GM21619 (cell line): ENCODE data around the gene UACA.

Source experiments
- ATAC-seq: cut with Tn5 transposase; IDR thresholded peaks from one replicate; pipeline ENCODE4 v1.9.1; 2021; ENCODE audit not compliant: unreplicated experiment

The UACA gene

DNA sequence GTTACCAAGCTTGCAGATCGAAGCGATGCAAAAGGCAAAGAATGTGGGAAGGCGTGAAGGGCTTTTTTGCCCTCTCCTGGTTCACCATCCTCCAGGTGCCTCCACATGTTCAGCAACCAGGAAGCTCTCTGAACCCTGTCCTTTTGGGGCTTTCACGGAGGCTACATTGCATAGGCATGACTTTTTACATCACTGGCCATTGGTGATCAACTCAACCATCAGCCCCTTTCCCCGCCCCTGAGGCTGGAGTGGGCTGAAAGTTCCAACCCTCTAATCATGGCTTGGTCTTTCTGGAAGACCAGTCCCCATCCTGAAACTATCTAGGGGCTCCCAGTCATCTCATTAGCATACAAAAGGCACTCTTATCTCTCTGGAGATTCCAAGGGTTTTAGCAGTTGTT lies 52.6 kb downstream of the UACA start:
- ATAC-seq = no peak

DNA sequence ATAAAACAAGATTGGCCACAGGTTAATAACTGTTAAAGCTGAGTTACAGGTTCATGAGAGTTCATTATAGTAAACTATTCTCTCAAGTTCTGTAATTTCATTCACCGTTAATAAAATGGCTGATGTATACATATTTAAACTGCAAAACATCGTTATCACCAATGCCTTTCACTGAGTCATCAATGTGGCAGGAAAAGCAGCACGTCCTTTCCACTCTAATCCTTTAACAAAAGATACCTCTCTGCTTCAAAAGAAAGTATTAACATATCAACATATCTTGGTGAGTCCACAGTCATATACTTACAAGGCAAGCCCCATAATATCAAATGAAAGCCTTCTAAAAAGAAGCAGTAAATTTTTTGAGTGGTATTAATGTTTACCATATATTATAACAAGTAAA lies 54.5 kb downstream of the UACA start:
- no peak for ATAC-seq

DNA sequence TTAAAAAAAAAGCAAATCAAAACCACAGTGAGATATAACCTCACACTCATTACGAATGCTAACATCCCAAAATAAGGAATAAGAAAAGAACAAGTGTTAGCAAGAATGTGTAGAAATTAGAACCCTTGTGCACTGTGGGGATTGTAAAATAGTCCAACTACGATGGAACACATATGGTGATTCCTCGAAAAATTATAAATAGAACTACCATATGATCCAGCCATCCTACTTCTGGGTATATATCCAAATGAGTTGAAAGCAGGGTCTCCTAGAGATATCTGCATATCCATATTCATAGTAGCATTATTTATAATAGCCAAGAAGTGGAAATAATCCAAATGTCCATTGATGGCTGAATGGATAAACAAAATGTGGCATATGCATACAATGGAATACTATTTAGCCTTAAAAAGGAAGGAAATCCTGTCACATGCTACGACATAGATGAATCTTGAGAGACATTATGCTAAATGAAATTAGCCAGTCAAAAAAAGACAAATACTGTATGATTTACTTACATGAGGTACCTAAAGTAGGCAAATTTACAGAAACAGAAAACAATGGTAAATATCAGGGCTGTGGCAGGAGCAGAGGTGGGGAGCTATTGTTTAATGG lies 55.6 kb downstream of the UACA start:
- no peak for ATAC-seq

DNA sequence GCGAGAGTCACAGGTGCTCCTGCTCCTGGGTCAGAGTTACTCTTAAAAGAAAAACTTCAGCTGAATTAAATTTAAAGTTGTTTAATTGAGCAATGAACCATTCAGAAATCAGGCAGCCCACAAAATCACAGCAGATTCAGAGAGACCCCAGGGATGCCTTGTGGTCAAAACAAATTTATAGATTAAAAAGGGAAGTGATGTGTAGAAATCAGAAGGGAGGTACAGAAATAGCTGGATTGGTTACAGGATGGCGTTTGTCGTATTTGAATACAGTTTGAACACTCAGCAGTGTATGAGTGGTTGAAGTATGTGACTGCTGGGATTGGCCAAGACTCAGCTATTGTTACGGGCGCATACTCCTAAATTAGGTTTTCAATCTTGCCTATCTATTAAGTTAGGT lies 58.6 kb downstream of the UACA start:
- ATAC-seq = no peak

DNA sequence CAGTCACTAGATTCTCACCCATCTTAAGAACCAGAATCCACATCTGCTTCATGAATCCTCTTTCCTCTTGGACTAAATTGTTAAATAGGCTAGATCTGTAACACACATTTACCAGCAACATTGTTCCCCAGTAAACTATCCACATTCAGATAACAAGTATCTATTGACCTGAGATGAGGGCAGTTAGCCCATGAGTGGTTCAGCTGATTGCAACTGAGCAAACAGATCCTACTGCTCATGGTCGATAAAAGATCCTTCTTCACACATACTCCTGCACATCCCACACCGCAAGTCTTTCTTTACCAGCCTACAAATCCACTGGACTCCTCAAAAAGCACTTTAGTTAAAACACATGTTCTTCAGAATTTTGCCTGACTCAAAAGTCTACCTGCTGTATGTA lies 59.2 kb downstream of the UACA start:
- no peak for ATAC-seq

DNA sequence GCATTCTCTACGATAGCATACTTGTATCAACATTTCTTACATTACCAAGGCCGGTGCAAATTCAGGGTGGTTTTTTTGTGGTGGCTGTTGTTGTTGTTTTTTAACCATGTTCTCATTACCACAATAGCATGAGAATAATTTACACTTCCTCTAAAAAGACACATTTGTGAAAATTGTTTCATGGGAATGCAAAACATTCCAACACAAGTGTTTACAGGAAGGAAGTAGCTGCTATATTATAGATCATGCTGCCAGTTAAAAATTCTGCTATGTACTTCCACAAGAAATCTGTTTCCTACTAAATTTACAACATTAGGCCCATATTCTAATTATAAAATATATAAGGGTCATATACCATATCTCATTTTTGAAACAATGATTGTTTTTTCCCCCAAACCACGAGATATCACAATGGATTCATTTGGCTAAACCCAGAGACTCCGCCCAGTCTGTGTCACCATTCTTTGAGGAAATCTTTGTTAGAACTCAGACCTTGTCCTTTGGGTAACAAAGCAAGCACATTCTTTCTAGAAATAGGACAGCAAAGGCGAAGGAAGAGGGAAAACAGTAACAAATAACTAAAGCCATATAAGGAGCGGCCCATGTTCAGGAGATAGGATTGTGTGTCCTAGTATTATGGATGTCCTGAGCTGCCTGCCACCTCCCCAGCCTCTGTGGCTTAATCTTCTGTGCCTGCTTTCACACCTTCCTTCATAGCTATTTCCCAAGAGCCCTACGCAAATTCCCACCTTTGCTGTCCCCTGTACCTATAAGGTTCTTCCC lies 60.1 kb downstream of the UACA start:
- ATAC-seq = no peak

DNA sequence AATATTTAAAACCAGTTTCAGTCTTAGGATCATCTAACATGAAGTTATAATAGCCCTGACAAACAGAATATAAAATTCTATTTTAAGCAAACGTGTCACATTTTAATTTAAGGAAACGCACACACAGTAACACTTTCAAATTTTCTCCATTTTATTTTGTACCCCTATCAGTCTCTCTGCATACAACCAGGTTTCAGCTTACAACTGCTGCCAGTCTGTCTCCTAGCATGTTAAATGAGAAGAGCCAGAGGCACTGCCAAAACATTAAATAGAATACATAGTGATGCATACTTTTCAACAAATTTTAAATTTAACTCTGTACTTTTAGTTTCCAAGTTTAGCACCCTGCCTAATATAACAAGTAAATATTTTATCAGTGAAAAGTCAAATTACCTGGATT lies 60.8 kb downstream of the UACA start:
- ATAC-seq = no peak

DNA sequence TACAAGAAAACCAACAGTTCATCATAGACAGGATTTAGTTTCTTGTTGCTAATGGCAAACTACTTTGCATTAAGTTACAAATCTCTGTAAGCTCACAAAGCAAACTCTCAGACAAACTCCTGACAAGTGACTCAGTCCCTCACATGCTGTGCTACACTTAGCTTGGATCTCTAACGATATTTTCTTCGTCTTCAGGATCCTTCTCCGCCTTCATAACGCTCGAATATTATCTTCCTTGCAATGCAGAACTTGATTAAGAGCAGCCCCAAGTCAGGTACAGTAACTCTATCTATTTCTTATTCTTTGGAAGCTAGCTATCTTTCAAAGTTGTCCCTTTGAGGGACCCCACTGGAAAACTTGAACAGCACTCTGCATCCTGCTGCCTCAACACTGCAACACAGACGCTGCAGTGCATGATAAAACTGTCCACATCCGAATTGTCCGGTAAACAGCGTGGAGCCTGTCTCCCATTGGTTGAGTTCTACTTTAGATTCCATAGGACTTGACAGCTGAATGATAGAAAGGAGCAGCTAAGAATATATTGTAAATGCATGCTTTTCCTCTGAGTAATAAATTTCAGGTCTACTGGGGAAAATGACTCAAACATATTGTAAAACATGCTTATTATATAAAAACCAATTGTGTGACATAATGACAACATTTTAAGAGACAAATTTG lies 61.3 kb downstream of the UACA start:
- ATAC-seq = no peak

DNA sequence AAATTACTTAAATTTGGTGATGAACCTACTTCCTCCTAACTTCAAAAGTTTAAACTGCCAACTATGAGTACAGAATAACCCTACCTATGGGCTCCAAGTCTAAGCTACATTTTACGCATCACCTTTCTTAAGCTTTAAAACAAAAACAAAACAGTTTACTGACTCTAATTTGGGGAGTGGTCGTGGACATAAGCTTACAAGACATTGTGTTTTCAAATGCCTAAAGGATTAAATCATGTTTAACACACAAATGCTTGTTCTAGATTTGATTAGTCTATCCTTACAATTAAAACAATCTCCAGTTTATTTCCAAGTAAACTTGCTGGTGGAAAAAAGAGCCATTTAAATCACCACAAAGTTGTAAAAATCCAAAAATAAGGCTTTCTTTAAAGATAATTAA lies 62.2 kb downstream of the UACA start:
- ATAC-seq = no peak

DNA sequence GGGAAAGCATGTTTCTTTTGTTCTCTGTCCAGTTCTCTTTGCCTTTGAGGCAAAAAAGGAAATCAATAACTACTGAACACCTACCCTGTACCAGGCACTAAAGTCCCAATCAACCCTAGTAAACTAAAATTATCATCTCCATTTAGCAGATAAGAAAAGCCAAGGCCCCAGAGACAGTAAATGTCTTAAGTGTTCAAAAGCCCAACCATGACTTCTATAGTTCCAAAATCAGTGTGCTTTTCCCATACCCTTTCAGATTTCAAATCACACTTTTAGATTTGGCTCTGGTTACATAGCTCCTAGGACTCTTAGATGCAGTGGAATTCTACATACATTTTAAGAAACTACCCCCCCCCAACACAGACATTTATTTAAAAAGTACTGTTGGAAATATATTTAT lies 63.5 kb downstream of the UACA start:
- ATAC-seq = no peak

DNA sequence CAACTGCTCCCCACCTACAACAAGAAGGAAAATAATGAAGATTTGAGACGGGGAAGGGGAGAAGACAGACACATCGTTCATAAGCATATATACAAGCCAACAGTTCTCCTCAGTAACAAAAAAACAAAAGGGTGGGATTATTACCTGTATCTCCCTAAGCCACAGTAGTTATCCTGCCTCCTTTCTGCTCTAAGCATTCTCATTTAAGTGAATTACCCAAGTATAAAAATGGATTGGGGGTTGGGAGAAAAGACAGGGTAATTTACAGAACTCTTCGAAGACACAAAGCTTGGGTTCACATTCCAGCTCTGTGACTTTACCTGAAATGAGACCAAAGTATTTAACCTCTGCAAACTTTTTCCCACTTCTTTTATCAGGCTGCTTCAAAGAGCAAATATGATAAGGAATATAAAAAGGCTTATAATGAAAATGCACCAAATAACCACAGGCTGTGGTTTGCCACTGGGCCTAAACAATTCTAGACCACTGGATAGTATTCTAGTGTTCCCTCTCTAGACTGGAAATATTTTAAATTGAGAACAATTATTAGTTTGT lies 64.4 kb downstream of the UACA start:
- no peak for ATAC-seq

DNA sequence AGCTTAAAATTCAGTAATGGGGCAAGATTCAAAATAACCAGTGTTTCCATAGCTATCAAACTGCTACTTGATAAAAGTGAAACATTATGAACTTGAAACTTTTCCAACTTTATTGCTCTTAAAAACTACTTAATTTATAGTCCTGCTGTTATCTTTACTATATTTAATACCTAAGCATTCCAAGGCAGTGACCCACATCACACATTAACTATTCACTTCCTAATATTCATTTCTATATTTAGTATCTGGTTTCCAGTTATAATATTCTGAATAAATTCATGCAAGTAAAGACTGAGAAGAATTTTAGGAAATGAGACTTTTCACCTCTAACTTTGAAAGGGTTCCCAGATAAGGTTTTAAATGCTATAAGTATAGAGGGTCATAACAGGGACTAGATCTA lies 64.9 kb downstream of the UACA start:
- ATAC-seq = no peak

DNA sequence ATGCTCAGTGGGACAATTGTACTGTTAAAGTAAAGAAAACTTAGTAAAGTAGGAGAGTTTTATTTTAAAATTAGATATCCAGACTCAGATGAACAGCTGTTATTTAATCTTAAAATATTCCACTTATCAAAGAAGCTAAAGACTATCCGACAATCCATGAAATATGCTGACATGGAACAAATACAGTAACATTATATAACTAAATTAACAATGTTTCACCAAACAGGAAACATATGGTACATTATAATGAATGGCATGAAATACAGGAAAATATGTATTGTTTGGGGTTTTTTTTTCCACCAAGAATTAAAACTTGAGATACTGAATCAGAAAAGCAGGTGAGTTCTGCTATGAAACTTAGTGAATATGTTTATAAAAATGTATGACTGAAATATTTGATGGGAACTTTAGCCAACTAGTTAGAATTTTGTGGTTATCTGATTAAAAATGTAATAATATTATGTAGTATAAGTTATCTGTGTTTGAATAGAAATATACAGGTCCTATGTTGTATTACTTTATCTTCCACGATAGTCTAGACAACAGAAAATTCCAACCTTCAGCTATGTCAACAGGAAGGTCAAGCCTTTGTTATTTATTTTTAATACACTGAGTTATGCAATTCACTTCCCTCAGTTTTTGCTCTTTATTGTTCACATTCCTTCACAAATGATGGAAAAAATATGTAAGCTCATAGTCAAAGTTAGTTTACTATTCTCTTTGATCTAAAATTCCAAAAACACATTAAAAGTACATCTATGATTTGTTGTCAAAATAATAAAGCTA lies 72.7 kb downstream of the UACA start:
- ATAC-seq = no peak

DNA sequence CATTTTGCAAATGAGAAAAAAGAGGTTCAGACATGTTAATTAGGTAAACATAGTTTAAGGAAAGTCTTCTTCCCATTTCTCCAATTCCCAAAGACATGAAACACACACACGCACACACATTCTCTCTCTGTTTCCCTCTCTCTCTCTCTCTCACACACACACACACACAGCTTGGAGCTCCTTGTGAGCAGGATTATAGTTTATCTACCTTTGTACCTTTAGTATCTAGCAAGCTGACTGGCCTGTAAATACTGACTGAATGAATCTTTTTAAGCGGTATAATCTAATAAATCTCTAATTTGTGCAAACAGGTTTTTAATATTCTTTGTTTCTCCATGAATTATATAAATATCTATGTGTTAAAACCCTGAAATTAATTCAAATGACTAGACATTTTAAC lies 73.3 kb downstream of the UACA start:
- no peak for ATAC-seq

DNA sequence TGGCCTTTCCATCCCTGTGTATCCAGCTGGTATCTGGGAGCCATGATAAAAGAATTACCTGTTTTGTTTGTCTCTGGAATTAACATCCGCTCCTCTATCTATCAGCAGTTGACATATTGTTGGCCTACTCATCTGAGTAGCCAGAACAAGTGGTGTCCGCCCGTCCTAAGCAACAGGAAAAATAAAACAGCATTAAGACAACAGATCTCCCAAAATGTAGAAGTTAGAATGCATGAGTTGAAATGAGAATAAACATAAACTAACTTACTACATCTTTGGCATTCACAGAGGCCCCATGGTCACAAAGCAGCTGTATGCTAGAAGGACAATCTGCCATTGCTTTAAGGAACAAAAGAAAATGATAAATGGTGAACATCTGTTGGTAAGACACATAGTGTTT lies 75.9 kb downstream of the UACA start:
- no peak for ATAC-seq

DNA sequence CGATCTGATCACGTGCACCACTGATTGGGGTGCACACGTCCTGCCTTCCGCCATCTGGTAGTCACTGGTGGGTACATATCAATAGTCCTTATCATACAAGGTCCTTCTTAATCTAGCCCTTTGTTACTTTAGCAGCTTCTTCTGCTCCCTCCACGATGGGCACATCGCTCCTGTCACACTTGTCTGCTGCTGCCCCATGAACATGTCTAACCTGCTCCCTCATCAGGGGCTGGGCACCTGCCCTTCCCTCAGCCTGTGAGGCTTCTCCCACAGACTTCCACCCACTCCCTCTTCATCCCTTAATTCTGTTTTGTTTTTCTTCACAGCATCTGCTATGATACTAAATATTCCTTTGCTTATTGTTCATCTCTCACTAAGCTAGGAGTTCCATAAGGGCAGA lies 82.5 kb downstream of the UACA start:
- no peak for ATAC-seq

DNA sequence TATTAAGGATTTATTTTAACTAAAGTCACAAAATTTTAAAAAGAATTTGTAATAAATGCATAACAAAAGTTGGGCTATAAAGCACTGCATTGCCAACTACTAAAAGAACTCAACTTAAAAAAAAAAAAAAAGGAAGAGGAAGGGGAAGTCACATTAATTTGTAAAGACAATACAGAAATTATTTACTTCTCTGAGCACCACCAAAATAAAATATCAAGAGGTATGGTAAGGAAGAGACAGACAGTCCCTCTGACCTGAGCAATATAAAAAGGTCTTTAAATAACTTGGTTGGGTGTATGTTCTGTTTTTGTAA lies 83.5 kb downstream of the UACA start:
- no peak for ATAC-seq

DNA sequence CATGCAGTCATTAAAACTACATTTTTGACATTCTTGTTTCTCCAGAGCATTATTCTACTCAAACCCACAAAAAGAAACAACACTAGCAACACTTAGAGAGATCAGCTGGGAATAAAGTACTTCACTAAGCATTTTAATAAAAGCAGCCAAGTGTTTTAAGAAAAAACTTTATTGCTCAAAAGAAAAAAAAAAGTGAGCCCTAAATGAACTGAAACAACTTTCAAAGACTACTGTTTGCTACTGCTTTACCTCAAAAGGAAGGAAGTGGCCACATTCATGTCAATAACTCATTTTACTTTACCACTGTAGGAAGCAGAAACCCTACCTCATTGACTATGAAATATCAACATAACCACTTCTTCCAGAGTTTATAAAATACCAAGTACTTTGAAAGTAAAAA lies 91.3 kb downstream of the UACA start:
- ATAC-seq = peak; percentile 58

DNA sequence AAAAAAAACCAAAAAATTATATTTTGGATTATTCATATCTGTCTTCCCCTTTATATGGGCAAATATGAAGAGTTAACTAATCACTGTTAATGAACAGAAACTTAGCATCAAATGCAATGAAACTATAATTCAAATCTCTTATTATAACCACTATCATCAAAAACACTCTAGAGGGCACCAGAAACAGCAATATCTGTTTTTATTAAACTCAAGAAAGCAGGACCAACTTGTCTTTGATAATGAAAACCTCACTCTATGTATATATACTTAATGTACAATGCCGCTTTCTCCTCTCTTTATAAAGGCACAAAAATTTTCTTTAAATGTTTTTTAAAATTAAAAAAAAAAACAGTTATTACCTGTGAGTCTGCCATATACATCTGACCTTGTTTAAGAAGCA lies 92.7 kb downstream of the UACA start:
- no peak for ATAC-seq

DNA sequence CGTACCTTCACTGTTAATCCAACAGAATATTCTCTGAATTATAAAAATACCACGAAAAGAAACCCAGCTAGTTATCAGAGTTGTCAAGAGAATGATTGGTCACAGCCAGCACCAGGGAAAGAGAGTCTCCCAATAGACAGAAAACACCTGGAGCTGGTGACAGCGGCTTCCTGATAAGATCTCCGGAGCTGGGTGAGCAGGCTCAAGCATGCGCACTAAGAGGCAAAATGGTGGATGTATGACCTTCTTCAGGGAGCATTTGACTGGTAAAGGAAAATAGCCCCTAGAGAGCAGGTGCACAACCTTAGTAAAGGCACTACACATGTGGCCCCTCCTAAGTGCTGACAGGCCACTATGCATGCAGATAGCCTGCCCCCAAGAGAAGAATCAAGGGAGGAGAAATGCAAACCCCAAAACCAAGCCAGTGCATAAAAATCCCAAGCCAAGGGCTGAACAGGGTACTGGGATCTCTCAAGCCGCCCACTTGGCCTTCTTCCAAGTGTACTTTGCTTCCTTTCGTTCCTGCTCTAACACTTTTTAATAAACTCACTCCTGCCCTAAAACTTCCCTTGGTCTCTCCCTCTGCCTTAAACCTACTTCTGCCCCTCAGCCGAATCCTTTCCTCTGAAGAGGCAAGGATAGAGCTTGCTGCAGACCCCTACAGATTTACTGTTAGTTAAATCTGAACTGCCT lies 93.2 kb downstream of the UACA start:
- no peak for ATAC-seq
